GM03348 (cell line): Measurements from ENCODE around the gene ALPP.
"Not testable (repeated sequence)": the region's sequence is repeated elsewhere in the genome, so short reads cannot be mapped to it uniquely, and the experiment has no call there.

Experiments used
- DNase-seq: peaks from one replicate; pipeline ENCODE4 v3.0.0; 2012; ENCODE audit warnings: low spot score

ALPP gene

GRCh38 chr2:232422051-232422450, 43.5 kb downstream of the ALPP start:
- DNase-seq, result no peak

DNA sequence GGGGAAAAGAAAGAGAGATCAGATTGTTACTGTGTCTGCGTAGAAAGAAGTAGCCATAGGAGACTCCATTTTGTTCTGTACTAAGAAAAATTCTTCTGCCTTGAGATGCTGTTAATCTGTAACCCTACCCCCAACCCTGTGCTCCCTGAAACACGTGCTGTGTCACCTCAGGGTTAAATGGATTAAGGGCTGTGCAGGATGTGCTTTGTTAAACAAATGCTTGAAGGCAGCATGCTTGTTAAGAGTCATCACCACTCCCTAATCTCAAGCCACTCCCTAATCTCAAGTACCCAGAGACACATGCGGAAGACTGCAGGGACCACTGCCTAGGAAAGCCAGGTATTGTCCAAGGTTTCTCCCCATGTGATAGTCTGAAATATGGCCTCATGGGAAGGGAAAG, 44.4 kb downstream of the ALPP start:
- not testable (repeated sequence) for DNase-seq

DNA sequence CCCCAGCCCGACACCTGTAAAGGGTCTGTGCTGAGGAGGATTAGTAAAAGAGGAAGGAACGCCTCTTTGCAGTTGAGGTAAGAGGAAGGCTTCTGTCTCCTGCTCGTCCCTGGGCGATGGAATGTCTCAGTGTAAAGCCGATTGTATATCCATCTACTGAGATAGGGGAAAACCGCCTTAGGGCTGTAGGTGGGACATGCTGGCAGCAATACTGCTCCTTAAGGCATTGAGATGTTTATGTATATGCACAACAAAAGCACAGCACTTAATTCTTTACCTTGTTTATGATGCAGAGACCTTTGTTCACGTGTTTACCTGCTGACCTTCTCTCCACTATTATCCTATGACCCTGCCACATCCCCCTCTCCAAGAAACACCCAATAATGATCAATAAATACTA, 44.9 kb downstream of the ALPP start:
- DNase-seq, result not testable (repeated sequence)

DNA sequence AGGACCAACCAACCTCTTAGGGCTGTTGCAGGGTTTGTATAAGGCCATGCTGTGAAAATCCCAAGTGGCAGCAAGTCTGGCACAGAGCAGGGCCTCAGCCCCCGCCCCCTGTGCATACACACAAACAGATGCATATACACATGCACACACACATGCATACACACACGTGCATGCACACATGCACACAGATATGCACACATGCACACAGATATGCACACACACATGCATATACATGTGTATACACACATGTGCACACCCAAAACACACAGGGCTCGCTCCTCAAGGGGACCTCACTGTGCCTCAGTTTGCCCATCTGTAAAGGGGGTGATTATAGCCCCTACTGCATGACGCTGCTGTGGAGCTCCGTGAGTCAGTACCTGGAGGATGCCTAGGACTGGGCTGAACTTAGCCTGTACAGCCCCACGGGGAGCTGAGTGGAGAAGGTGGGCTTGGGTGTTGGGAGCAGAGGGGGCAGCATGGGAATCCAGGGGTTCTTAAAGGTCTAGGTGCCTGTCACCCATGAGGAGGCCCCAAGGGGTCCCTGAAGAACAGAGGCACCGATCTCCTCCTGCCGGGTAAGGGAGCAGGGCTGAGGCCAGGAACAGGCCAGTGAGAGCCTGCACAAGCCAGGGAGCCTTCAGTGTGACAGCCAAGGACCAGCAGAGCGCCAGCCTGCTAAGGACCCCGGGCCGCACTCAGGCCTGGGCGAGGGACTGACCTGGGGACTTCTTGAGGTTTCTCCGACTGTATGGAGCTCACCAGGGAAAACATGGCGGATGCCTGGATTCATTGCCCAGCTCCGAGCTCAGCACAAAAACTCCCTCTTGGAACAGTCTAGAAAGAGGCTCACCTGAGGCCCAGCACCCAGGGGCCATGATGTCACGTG, 53.4 kb downstream of the ALPP start:
- no peak for DNase-seq
